Measurements from ENCODE around the gene OLFML2A.

OLFML2A gene

GRCh38 chr9:124852829-124853531 is 76.0 kb downstream of the OLFML2A start, which contains the start of gene WDR38:
Gene WDR38, plus strand, starts transcription at chr9:124853460. Its CDS starts 72 bp downstream, at chr9:124853532.
- peak; percentile 89 for DNase-seq (ENCODE audit: low read depth, low spot score)

- no peak for DNase-seq (ENCODE audit: low read depth, low spot score)
Measured at GRCh38 chr9:124853605-124854143, 76.7 kb downstream of the OLFML2A start.

DNA sequence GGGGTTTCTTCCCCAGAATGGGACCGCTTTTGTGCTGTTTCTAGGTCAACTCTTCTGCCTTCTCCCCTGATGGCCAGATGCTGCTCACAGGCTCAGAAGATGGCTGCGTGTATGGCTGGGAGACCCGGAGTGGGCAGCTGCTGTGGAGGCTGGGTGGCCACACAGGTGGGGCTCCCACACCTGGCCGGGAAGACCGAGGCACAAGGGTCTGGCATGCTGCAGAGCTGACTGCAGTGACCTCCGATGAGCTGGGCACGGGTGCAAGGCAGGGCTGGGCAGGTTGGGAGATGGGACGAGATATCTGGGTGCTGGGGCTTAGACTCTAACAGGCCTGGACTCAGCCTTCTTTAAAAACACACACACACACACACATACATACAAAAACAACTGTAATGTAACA is 77.2 kb downstream of the OLFML2A start:
- no peak for DNase-seq (ENCODE audit: low read depth, low spot score)

GRCh38 chr9:124854822-124855221 is 77.9 kb downstream of the OLFML2A start:
- no peak for DNase-seq (ENCODE audit: low read depth, low spot score)

DNA sequence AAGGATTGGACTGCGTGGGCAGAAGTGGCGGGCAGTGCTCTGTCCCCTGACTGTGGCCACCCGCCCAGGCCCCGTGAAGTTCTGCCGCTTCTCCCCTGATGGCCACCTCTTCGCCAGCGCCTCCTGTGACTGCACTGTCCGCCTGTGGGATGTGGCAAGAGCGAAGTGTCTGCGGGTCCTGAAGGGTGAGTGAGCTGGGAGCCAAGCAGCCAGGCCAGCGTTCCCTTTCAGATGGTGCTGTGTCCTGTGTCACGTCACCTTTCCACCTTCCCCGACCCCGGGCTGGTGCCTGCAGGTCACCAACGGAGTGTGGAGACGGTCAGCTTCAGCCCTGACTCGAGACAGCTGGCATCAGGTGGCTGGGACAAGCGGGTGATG is 78.6 kb downstream of the OLFML2A start:
- DNase-seq (ENCODE audit: low read depth, low spot score), result no peak

DNA sequence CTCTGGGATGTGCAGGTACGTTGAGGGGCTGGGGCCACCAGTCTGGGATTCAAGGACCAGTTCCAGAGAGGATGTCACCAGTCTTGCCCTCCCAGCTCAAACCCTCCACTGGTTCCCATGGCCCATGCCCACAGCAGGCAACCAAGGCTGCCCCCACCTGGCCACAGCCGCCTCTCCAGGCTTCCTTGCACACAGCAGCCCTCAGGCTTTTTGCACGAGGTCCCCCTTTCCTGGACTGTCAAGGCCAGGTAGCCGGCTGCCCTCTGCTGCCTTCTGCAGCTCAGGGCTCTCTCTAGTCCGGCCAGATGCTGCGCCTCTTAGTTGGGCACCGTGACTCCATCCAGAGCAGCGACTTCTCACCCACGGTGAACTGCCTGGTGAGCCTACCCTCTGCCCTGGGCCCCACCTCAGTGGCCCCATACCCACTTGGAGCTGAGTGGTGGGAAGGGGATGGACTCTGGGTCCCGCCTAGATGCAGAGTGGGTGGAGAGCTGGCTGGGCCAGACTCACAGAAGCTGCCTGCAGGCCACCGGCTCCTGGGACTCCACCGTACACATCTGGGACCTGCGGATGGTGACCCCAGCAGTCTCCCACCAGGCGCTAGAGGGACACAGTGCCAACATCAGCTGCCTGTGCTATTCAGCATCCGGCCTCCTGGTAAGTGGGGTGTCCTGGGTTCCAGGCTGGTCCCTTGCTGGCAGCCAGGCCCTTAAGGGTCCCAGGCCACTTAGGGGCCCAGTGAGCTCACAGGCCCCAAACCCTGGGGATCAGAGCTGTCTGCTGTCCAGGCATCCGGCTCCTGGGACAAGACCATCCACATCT is 79.2 kb downstream of the OLFML2A start:
- peak; percentile 50 for DNase-seq (ENCODE audit: low read depth, low spot score)

DNA sequence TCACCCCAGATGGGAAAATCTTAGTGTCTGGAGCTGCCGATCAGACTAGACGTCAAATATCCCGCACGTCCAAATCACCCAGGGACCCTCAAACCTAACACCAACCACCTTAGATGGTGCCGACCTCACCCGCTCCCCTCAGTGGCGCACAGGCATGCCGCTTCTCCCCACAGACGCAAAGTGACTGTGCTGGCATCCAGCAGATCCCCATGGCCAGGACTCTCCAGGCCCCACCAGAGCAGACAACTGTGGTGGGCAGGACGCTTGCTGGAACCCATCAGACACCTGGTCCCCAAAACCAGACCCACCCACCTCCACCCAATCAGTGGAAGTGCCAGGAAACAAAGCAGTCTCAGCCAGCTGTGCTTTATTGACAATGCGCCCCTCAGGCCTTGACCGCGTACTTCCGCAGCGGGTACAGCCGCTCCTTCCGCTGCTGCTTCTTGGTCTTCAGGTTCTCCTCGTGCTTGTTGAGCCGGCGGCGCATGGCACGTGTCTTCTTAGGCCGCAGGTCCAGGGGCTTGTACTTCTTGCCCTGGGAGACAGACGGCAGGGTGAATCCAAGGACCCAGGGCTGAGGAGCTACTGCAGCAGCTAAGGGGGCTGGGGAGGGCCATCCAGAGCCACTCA is 80.7 kb downstream of the OLFML2A start:
- no peak for DNase-seq (ENCODE audit: low read depth, low spot score)

GRCh38 chr9:124858330-124859046 is 81.6 kb downstream of the OLFML2A start:
- no peak for DNase-seq (ENCODE audit: low read depth, low spot score)

GRCh38 chr9:124859803-124860581 is 83.1 kb downstream of the OLFML2A start:
- no peak for DNase-seq (ENCODE audit: low read depth, low spot score)

- no peak for DNase-seq (ENCODE audit: low read depth, low spot score)
Measured at GRCh38 chr9:124860582-124861341, 83.8 kb downstream of the OLFML2A start.

DNA sequence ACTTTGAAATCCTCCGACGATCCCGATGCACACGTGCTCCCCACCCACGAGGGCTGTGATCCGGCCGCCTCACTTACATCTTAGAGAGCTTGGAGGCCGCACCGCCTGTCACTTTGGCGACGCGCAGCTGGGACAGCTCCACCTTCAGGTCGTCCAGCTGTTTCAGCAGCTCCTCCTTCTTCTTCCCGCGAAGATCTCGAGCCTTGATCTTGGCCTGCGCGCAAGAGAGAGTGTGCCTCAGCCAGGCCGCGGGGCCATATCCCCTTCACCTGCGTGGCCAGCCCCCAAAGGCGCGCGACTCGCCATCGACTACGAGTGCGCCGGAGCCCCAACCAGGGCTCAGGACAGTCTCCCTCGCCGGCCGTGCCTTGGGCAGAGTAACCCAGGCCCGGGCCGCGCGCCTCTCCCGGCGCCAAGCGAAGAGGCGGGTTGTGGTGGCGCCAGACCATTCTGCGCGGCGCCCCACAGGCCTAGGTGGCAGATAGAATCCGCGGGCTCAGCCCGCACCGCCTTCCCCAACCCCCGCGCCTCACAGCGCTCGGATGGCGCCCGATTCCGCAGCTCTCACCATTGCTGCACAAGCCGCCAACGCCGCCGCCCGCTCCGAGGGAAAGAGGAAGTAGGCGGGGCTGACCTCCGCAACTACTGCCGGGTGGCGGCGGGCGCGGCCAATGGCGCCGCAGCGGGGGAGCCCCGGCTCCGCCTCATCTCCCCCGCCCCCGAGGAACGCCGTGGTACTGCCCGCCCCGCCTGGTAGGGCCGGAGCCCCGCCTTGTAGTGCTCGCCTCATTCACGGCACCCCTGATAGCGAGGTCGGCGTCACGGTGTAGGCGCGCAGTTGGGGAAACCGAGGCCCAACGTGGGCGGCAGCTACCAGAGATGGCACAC is 84.7 kb downstream of the OLFML2A start, which contains the start of the genes ARPC5L and RPL35:
Gene ARPC5L (plus strand): TSS at position 789 of the 888 bp plus-strand sequence. CDS start 7,161 bp downstream, outside the sequence.
Gene RPL35 (minus strand): TSS at position 616 of the 888 bp plus-strand sequence. CDS start 45 bp downstream, at position 571.
- peak; percentile 98 for DNase-seq (ENCODE audit: low read depth, low spot score)

GRCh38 chr9:124863371-124863871 is 86.5 kb downstream of the OLFML2A start:
- no peak for DNase-seq (ENCODE audit: low read depth, low spot score)
